Activated CD4-positive, alpha-beta T cell treated with anti-CD3 and anti-CD28 coated beads, Interleukin-2, amount 50 U/mL, for 1 hour (primary cell): ENCODE measurements around the gene LGALS13.
"Not testable (repeated sequence)": the region's sequence is repeated elsewhere in the genome, so short reads cannot be mapped to it uniquely, and the experiment has no call there.

Experiments
- DNase-seq: peaks from one replicate; pipeline ENCODE4 v3.0.0-alpha.2; 2020

Gene LGALS13

GRCh38 chr19:39623946-39624345 is 21.6 kb downstream of the LGALS13 start:
- no peak for DNase-seq

GRCh38 chr19:39627631-39628030 is 25.3 kb downstream of the LGALS13 start:
- not testable (repeated sequence) for DNase-seq

- DNase-seq: no peak
Measured at GRCh38 chr19:39631178-39631577, 28.9 kb downstream of the LGALS13 start.

GRCh38 chr19:39631626-39632025 is 29.3 kb downstream of the LGALS13 start:
- DNase-seq: no peak

- DNase-seq: no peak
Measured at GRCh38 chr19:39637891-39638290, 35.6 kb downstream of the LGALS13 start.

- DNase-seq: no peak
Measured at GRCh38 chr19:39641773-39642172, 39.4 kb downstream of the LGALS13 start.

- no peak for DNase-seq
Measured at GRCh38 chr19:39643591-39643990, 41.3 kb downstream of the LGALS13 start.

- peak; percentile 4 for DNase-seq
Measured at GRCh38 chr19:39645800-39646411, 43.6 kb downstream of the LGALS13 start.

GRCh38 chr19:39647918-39648317 is 45.6 kb downstream of the LGALS13 start:
- DNase-seq: no peak

- DNase-seq: no peak
Measured at GRCh38 chr19:39655613-39656012, 53.3 kb downstream of the LGALS13 start, which contains the start of gene LGALS16. Gene LGALS16 (plus strand): TSS chr19:39655913. CDS start chr19:39655962, 49 bp downstream.
